ENCODE results near the gene SLC2A4RG. TPM values are rescaled to one million over a fixed set of nuclear protein-coding genes. Genes with fewer than 3 reads are reported as not detected.

SLC2A4RG gene
- polyA plus RNA-seq, 2 donors: 43.8 to 77.5 TPM

DNA sequence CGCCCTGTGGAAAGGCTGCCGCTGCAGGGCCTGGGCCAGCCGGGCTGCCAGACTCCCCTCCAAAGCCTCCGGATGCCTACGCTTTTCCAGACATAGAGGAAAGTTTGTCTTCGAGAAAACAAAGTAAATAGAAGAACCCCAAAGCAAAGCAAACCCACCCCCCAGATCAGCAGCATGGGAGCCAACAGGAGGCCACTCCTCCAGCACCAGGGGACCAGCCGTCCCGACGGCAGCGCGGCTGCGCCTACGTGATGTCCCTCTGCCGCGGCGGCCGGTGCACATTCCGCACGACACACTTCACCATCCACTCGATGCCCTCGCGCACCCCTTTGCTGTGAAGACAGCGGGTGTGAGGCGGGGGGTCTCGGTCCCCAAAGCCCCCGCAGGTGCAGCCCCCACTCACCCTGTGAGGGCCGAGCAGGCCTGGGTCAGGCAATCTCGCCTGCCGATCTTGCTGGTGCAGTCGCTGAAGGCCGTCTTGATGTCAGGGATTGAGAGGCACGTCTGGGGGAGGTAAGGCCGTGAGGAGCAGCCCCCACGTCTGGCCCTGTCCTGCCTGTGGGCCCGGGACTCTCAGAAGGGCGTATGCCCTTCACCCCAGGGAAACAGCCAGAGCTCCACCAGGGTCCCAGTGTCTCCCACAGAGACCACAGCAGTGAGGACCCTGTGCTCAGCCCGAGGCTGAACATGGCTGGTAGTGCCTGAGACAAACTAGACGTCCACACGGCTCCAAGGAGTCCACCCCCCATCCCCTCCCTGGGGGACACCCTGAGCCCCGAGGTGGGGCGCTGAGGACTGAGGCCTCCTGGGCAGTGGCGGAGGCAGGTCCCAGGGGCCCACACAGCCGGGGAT lies 39.2 kb upstream of the SLC2A4RG start:
- H3K9me3 ChIP-seq (ENCODE audit: control insufficient read depth in 2 of 2, insufficient read depth in 1 of 2, low read depth in 1 of 2, low read length in 1 of 2): no peaks in the 10 kb centered on the region
- H3K36me3 ChIP-seq (ENCODE audit: control insufficient read depth in 2 of 2, insufficient read depth in 2 of 2, low read length in 1 of 2): peaks cover 6 to 15% of the 10 kb centered on the region in 2 donors
- H3K4me3 ChIP-seq (ENCODE audit: low read depth in 1 of 2, low read length in 2 of 2): no peak overlapping the region
- no peaks in the 10 kb centered on the region for H3K27me3 ChIP-seq (ENCODE audit: control insufficient read depth in 1 of 2, insufficient read depth in 2 of 2, low read length in 2 of 2)
- 87% methylated on average over 43 of the region's 43 CpGs for WGBS, 2 donors
- peaks cover 9 to 26% of the 10 kb centered on the region in 2 donors for H3K4me1 ChIP-seq (ENCODE audit: control insufficient read depth in 2 of 2, insufficient read depth in 2 of 2, low read length in 1 of 2)
- H3K27ac ChIP-seq (ENCODE audit: low read depth in 2 of 2, low read length in 1 of 2): no peak overlapping the region

DNA sequence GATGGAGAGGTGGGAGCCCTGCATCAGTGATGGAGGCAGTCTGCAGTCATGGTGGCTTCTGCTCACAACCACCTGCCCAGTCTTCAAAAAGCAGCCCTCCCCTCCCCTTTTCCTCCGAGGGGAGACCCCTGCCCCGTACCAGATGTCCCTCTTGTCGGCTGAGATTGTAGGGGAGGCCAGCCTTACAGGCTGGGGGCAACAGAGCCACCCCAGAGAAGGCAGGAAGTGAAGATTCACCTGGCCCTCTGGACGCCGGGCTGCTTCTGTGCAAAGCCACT lies 38.6 kb upstream of the SLC2A4RG start:
- H3K27ac ChIP-seq (ENCODE audit: low read depth in 2 of 2, low read length in 1 of 2): no peak overlapping the region
- H3K4me3 ChIP-seq (ENCODE audit: low read depth in 1 of 2, low read length in 2 of 2): no peak overlapping the region
- no peaks in the 10 kb centered on the region for H3K27me3 ChIP-seq (ENCODE audit: control insufficient read depth in 1 of 2, insufficient read depth in 2 of 2, low read length in 2 of 2)
- H3K36me3 ChIP-seq (ENCODE audit: control insufficient read depth in 2 of 2, insufficient read depth in 2 of 2, low read length in 1 of 2): peaks cover 6 to 18% of the 10 kb centered on the region in 2 donors
- peaks cover 5 to 23% of the 10 kb centered on the region in 2 donors for H3K4me1 ChIP-seq (ENCODE audit: control insufficient read depth in 2 of 2, insufficient read depth in 2 of 2, low read length in 1 of 2)
- H3K9me3 ChIP-seq (ENCODE audit: control insufficient read depth in 2 of 2, insufficient read depth in 1 of 2, low read depth in 1 of 2, low read length in 1 of 2): no peaks in the 10 kb centered on the region
- 80 to 85% methylated on average over 4 to 5 of the region's 5 CpGs for WGBS, 2 donors

DNA sequence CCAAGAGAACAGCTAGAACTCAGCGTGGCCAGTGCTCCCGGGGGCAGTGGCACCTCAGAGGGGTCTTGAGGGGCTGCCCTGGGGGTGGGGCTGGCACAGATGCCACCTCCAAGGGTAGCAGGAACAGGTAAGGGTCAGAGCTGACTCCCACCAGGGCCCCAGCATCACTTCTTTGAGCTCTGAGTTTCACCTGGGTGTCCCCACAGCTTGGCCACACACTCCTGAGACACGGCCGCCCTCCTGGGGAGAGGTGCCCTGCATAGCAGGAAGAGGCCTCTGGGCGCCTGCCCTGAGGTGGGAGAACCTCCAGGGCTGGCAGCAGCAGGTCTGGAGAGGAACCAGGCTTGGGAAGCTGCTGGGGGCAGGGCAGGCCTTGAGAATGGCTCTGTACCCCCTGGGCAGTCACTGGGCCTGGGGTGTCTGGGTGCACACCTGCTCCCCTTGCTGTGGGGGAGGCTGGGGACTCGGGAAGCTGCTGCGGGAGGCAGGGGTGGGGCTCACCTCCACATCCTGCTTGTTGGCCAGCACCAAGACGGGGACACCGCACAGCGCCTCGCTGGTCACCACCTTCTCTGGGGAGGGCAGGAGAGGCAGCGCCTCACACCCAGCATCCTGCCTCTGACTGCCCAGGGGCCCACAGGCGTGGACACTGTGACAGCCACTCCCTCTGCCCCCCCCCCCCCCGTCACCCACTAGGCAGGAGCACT lies 38.1 kb upstream of the SLC2A4RG start:
- no peaks in the 10 kb centered on the region for H3K27me3 ChIP-seq (ENCODE audit: control insufficient read depth in 1 of 2, insufficient read depth in 2 of 2, low read length in 2 of 2)
- no peaks in the 10 kb centered on the region for H3K9me3 ChIP-seq (ENCODE audit: control insufficient read depth in 2 of 2, insufficient read depth in 1 of 2, low read depth in 1 of 2, low read length in 1 of 2)
- H3K4me1 ChIP-seq (ENCODE audit: control insufficient read depth in 2 of 2, insufficient read depth in 2 of 2, low read length in 1 of 2): peaks cover 4 to 18% of the 10 kb centered on the region in 2 donors
- no peak overlapping the region for H3K4me3 ChIP-seq (ENCODE audit: low read depth in 1 of 2, low read length in 2 of 2)
- H3K27ac ChIP-seq (ENCODE audit: low read depth in 2 of 2, low read length in 1 of 2): no peak overlapping the region
- H3K36me3 ChIP-seq (ENCODE audit: control insufficient read depth in 2 of 2, insufficient read depth in 2 of 2, low read length in 1 of 2): peaks cover 6 to 22% of the 10 kb centered on the region in 2 donors
- WGBS, 2 donors: 71 to 75% methylated on average over 14 of the region's 14 CpGs

DNA sequence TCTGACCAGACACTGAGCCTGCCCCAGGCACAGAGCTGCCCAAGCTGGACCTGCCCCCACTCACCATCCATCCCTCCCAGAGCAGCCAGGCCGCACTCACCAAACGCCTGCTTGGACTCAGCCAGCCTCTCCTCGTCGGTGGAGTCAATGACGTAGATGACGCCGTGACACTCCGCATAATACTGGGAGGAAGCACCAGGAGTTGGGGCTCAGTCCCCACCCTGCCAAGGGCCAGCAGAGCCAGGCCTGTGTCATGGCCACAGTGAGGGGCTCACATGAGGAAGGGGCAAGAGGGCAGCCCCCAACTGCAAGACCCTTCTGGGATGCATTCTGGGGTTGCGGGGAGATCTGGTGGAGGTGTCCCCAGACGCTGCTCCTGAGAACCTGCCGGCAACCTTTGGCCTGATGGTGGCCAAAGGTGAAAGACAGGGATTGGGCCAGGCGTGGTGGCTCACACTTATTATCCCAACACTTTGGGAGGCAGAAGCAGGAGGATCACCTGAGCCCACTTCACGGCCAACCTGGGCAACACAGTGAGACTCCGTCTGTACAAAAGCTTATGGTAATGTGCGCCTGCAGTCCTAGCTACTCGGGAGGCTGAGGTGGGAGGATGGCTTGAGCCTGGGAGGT lies 37.4 kb upstream of the SLC2A4RG start:
- no peak overlapping the region for H3K4me3 ChIP-seq (ENCODE audit: low read depth in 1 of 2, low read length in 2 of 2)
- no peaks in the 10 kb centered on the region for H3K9me3 ChIP-seq (ENCODE audit: control insufficient read depth in 2 of 2, insufficient read depth in 1 of 2, low read depth in 1 of 2, low read length in 1 of 2)
- WGBS, 2 donors: 85 to 91% methylated on average over 16 of the region's 16 CpGs
- H3K36me3 ChIP-seq (ENCODE audit: control insufficient read depth in 2 of 2, insufficient read depth in 2 of 2, low read length in 1 of 2): peaks cover 6 to 22% of the 10 kb centered on the region in 2 donors
- H3K27ac ChIP-seq (ENCODE audit: low read depth in 2 of 2, low read length in 1 of 2): no peak overlapping the region
- H3K4me1 ChIP-seq (ENCODE audit: control insufficient read depth in 2 of 2, insufficient read depth in 2 of 2, low read length in 1 of 2): peaks cover 0 to 13% of the 10 kb centered on the region in 2 donors
- H3K27me3 ChIP-seq (ENCODE audit: control insufficient read depth in 1 of 2, insufficient read depth in 2 of 2, low read length in 2 of 2): no peaks in the 10 kb centered on the region

DNA sequence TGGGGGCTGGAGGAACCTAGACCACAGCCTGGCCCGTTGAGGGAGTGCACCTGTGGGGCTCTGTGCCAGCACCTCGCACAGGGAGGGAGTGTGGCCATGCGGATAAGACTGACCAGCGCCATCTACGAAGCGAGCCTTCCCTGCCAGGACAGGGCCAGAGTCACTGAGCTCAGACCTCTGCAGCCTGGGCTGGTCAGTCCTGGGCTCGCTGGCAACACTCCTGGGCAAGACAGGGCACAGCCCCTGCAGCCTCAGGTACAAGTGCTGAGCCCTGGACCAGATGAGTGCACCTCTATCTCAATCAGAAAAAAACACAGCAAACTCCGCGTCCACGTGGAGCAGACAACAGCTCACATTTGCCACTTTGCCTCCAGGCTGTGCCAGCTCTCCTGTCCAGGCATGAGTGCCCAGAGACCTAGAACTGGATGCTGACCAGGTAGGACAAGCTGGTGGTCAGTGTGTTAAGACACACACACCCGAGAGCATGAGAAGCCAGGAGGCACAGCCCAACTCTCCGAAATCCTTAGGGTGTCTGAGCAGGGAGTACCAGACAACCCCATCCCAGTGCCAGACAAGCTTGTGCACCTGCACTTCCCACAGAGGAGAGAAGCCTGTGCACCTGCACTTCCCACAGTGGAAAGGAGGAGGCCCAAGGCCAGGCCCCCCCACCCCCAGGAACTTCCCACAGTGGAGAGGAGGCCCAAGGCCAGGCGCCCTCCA lies 36.7 kb upstream of the SLC2A4RG start:
- H3K4me1 ChIP-seq (ENCODE audit: control insufficient read depth in 2 of 2, insufficient read depth in 2 of 2, low read length in 1 of 2): peaks cover 0 to 6% of the 10 kb centered on the region in 2 donors
- no peak overlapping the region for H3K27ac ChIP-seq (ENCODE audit: low read depth in 2 of 2, low read length in 1 of 2)
- H3K36me3 ChIP-seq (ENCODE audit: control insufficient read depth in 2 of 2, insufficient read depth in 2 of 2, low read length in 1 of 2): peaks cover 6 to 22% of the 10 kb centered on the region in 2 donors
- H3K9me3 ChIP-seq (ENCODE audit: control insufficient read depth in 2 of 2, insufficient read depth in 1 of 2, low read depth in 1 of 2, low read length in 1 of 2): no peaks in the 10 kb centered on the region
- 71 to 72% methylated on average over 13 of the region's 13 CpGs for WGBS, 2 donors
- no peak overlapping the region for H3K4me3 ChIP-seq (ENCODE audit: low read depth in 1 of 2, low read length in 2 of 2)
- H3K27me3 ChIP-seq (ENCODE audit: control insufficient read depth in 1 of 2, insufficient read depth in 2 of 2, low read length in 2 of 2): no peaks in the 10 kb centered on the region

DNA sequence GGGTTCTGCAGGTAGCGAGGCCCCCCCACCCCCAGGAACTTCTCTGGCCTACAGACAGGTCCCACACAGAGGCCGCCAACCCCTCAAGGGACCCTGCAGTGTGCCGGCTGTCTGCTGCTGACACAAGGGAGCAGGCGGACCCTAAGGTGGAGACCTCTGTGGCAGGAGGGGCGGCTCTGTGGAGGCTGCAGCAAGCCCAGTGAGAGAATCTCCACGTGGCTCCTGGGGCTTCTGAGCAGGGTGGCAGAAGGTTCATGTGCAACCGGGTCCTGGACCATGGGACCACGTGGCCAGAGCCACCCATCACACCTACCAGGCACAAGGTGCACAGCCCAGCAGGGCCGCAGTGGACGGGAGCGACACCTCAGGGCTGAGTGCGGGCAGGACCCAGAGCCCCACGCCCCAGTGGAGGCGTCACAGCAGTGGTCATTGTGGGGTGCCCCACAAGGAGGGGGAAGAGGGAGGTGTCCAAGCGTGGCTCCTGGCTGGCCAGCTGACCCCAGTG lies 36.1 kb upstream of the SLC2A4RG start:
- H3K9me3 ChIP-seq (ENCODE audit: control insufficient read depth in 2 of 2, insufficient read depth in 1 of 2, low read depth in 1 of 2, low read length in 1 of 2): no peaks in the 10 kb centered on the region
- 79 to 89% methylated on average over 10 to 15 of the region's 15 CpGs for WGBS, 2 donors
- no peak overlapping the region for H3K4me3 ChIP-seq (ENCODE audit: low read depth in 1 of 2, low read length in 2 of 2)
- H3K27me3 ChIP-seq (ENCODE audit: control insufficient read depth in 1 of 2, insufficient read depth in 2 of 2, low read length in 2 of 2): no peaks in the 10 kb centered on the region
- peaks cover 0 to 8% of the 10 kb centered on the region in 2 donors for H3K4me1 ChIP-seq (ENCODE audit: control insufficient read depth in 2 of 2, insufficient read depth in 2 of 2, low read length in 1 of 2)
- peaks cover 6 to 22% of the 10 kb centered on the region in 2 donors for H3K36me3 ChIP-seq (ENCODE audit: control insufficient read depth in 2 of 2, insufficient read depth in 2 of 2, low read length in 1 of 2)
- no peak overlapping the region for H3K27ac ChIP-seq (ENCODE audit: low read depth in 2 of 2, low read length in 1 of 2)

DNA sequence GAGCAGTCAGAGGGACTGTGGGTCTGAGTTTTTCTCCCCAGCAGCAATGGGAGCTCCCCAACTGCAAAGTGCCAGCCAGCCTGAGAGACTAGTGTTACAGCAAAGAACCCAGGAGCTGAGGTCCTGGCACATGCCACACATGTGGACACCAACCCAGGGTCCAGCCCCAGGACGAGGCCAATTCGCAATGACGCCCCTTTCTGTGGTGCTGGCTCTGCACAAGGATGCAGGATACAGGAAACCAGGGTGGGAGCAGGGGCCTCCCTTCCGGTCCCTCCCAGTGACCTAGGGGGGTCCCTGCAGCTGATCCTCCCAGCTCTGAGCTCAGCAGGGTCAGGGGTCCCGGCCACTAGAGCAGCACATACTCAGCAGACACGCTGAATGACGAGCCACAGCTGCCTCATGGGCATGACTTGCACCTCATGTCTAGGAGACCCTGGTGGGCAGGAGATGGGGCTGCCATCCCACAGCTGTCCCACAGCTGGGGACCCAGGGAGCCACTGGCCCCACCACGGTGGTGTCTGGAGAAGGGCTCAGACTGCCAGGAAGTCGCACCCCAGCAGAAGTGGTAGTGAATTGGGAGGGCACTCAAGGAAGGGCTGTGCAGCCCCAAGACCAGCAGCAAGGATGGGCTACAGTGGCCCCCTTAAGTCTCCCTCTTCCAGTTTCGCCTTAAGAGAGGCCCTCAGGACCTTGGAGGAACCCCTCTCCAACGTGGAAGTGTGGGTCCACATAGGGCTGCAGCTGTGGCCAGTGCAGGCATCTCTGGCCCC lies 35.4 kb upstream of the SLC2A4RG start:
- WGBS, 2 donors: 88 to 90% methylated on average over 11 of the region's 11 CpGs
- no peaks in the 10 kb centered on the region for H3K27me3 ChIP-seq (ENCODE audit: control insufficient read depth in 1 of 2, insufficient read depth in 2 of 2, low read length in 2 of 2)
- H3K36me3 ChIP-seq (ENCODE audit: control insufficient read depth in 2 of 2, insufficient read depth in 2 of 2, low read length in 1 of 2): peaks cover 6 to 27% of the 10 kb centered on the region in 2 donors
- no peak overlapping the region for H3K4me3 ChIP-seq (ENCODE audit: low read depth in 1 of 2, low read length in 2 of 2)
- no peak overlapping the region for H3K27ac ChIP-seq (ENCODE audit: low read depth in 2 of 2, low read length in 1 of 2)
- H3K4me1 ChIP-seq (ENCODE audit: control insufficient read depth in 2 of 2, insufficient read depth in 2 of 2, low read length in 1 of 2): peaks cover 0 to 14% of the 10 kb centered on the region in 2 donors
- H3K9me3 ChIP-seq (ENCODE audit: control insufficient read depth in 2 of 2, insufficient read depth in 1 of 2, low read depth in 1 of 2, low read length in 1 of 2): no peaks in the 10 kb centered on the region

DNA sequence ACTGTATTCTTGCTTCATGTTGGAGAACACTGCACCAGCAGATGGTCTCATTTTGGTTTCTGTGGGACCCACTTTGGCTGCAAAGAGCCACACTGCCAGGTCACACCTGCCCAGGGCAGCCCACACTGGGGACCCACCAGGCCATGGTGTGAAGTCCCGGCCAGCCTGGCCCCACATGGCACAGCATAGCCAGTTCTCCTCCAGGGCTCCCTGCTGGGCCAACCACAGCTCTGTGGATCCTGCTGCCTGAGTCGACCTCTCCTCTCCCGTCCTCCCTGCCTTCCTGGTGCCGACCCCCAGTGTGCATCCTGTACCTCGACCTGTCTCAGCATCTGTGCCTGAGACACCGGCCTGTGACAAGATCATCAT lies 34.8 kb upstream of the SLC2A4RG start:
- WGBS, 2 donors: 78 to 87% methylated on average over 6 of the region's 6 CpGs
- Histone ChIP-seq H3K4me1 (ENCODE audit: control insufficient read depth in 2 of 2, insufficient read depth in 2 of 2, low read length in 1 of 2) (peaks cover 0 to 12% of the 10 kb centered on the region in 2 donors), H3K27me3 (ENCODE audit: control insufficient read depth in 1 of 2, insufficient read depth in 2 of 2, low read length in 2 of 2) (no peaks in the 10 kb centered on the region), H3K4me3 (ENCODE audit: low read depth in 1 of 2, low read length in 2 of 2) (no peak overlapping the region), H3K9me3 (ENCODE audit: control insufficient read depth in 2 of 2, insufficient read depth in 1 of 2, low read depth in 1 of 2, low read length in 1 of 2) (no peaks in the 10 kb centered on the region), H3K36me3 (ENCODE audit: control insufficient read depth in 2 of 2, insufficient read depth in 2 of 2, low read length in 1 of 2) (peaks cover 6 to 30% of the 10 kb centered on the region in 2 donors), H3K27ac (ENCODE audit: low read depth in 2 of 2, low read length in 1 of 2) (no peak overlapping the region)
